Caki2 (cell line): ENCODE data around the gene UQCRC1. TPM values are rescaled to one million over a fixed set of nuclear protein-coding genes. Genes with fewer than 3 reads are reported as not detected.
A peak's percentile ranks its signal among the peaks of the same experiment; 100 is the strongest.

Experiments
- DNase-seq: peaks from one replicate; pipeline ENCODE4 v3.0.0-alpha.2; 2015; ENCODE audit warnings: low read depth
- in situ Hi-C: cut with HindIII; loops from 2 replicates; pipeline ENCODE4 v1.10.0; 2016; ENCODE audit warnings: low sequenced_read_pairs, low pct_unique_long_range_greater_than_20kb, mixed read lengths
- total RNA-seq: library from RNA; depleted of rRNA; stranded (reverse); fragments of >200 nt; shearing (Covaris generic); gene quantifications from 2 replicates; pipeline ENCODE4 v1.2.3, GENCODE V29; 2014; ENCODE audit warnings: low replicate concordance

UQCRC1 gene
- total RNA-seq, 1 experiment from 2014 or later: 416 TPM

DNA sequence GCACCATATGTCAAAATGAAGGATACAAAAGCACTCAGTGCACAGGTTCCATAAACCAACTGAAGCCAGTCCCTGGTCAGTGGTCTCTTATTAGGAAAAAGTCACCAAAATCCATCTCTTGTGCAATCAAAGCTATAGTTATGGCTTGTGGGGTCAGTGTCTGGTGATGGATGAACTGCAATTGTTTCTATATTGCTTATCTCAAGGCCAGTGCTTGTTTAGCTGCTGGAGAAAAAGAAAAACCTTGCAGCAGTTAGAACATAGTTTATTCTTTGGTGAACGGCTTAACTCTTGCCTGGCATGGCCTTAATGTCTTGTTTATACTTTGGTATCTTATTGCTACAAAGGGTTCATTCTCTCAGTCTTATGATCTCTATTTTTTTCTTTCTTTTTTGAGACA, 2.9 kb upstream of the UQCRC1 start:
- DNase-seq: no peak
- in situ Hi-C loops: no loop called here

DNA sequence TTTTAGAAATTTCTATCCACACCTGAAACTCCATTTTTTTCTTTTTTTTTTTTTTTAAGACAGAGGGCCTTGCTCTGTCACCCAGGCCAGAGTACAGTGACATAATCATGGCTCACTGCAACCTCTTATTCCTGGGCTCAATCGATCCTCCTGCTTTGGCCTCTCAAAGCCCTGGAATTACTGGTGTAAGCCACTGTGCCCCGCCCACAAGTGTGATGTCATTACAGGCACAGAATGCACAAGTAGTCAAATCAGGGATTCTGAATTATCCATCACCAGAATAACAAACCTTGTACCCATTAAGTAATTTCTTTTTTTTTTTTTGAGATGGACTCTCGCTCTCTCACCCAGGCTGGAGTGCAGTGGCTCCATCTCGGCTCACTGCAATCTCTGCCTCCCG, 1.9 kb downstream of the UQCRC1 start:
- in situ Hi-C loops: no loop called here
- DNase-seq: no peak

GRCh38 chr3:48601622-48601994, 7.8 kb downstream of the UQCRC1 start:
- in situ Hi-C loops: no loop called here
- DNase-seq: no peak

DNA sequence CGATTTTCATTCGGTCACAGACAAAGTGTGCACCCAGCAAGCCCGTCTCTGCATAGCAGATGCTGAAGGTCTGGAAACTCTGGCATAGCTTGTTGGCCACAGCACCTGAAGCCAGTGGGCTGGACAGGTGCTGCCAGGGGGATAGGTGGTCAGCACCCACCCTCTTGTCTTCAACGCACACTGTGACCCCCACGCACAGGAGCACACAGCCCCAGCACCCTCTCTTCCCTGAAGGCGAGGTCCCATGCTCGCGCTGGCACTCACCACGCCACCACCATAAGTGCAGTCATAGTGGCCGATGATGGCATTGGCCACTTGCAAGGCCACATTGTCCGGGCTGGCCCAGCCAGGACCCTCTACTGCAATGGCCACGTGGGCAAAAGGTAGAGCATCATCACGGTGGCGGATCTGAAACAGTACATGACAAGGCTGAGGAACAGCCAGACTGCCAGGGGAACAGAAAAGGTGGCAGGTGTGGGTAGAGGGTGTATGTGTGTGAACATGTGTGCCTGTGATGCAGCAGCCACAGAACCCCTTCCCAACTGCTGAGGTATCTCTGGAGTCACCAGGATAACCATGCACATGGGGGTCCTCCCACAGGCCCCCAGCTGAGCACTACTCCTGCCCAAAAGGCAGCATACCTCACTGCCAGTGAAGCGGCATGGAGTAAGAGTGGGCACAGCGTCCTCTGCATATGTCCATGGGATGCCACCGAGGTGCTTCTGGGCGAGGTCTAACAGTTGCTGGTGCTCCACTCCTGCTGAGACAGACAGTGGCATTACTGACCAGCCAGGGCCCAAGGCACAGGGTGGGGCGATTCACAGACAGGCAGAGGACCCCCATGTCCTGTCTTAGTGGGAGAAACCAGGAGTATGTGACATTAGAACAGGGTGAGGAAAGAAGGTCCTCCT, 8.5 kb downstream of the UQCRC1 start:
- in situ Hi-C loops: no loop called here

GRCh38 chr3:48599509-48600285, 9.7 kb downstream of the UQCRC1 start:
- in situ Hi-C loops: no loop called here
- no peak for DNase-seq

More for the DNA sequence above, 8.5 kb downstream of the UQCRC1 start:
- DNase-seq: no peak

DNA sequence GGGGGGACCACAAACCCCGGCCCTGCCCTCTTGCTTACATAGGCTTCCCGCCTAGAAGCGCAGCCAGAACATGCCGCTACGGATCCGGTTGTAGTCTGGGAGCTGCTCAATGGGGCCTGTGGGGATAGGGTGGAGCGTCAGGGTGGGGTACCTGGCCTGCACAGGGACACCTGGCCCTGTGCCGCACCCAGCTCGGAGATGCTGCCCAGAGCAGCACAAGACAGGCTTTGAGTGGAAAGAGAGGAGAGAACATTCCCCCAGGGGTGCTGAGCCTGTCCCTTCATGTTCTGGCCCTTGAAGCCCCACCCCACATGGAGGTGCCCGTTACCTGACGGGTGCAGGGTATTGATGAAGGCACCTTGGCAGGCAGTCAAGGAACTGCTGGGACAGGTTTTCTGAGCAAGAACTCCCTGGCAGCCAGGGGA, 10.4 kb downstream of the UQCRC1 start:
- DNase-seq: no peak

DNA sequence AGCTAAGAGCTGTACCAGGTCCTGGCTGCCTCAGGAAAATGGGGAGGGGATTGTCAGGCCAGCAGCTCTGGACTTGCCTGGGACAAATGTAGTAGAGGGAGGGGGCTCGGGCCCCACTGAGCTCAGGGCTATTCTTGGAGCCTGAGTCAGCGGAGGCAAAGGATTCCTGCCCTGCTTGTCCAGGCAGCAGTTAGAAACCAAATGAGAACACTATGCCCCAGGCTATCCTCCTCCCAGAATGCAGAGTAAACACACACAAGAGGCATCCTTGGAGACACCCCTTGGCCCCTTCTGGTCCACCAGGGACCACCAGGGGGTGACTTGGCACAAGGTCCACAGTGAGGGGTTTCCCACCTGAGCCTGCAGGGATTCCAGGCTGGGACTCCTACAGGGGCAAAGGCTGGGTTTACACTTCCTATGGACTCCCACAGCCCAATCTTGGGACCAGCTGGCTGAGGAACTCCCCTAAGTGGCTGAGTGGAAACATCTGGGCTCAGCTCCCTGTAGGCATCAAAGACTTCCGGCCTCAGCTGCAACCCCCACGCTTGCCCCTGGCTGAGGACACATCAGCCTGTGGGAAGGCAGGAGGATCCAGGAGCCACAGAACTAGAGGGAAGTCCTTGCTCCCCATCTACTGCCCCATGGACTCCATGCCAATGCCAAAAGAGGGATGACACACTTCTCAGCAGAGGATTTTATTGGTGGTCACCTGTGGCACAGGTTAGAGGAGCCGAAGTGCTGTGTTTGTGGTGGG, 10.9 kb downstream of the UQCRC1 start:
- in situ Hi-C loops: no loop called here
- peak; percentile 34 for DNase-seq

More for the DNA sequence above, 10.4 kb downstream of the UQCRC1 start:
- in situ Hi-C loops: no loop called here

- DNase-seq: no peak
- in situ Hi-C loops: no loop called here
Measured at GRCh38 chr3:48597408-48597800, 12.0 kb downstream of the UQCRC1 start.

DNA sequence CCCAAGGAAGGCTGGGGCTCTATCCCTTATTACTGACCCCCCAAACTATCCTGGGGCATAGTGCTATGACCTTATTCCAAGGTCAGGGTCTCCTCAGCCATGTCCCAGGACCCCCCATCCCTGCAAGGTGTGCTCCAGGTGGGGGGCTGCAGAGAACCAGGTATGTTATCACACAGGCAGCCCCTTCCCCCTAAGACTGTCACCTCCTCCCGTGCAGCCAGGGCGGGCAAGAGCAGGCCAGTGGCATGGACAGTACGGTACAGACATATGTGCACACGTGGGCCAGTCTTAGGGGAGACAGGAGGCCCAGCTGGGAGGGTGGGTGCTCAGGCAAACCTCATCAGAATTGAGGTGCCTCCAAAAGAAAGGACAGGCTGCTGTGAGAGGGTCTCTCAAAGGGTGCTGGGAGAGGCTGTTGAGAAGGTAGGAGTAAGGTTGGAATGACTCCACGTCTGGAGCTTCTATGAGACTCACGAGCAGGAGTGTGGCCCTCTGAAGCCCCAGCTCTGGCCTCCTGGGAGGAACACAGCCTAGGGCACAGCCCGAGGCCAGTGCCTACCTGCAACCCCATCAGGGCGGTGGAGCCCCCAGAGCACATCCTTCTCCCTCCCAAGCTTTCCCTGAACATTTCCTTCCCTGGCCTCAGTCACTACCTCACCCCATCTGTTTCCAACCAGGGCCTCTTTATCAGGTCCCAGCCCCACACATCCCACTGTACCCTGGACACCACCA, 12.6 kb downstream of the UQCRC1 start:
- no peak for DNase-seq
- in situ Hi-C loops: no loop called here

DNA sequence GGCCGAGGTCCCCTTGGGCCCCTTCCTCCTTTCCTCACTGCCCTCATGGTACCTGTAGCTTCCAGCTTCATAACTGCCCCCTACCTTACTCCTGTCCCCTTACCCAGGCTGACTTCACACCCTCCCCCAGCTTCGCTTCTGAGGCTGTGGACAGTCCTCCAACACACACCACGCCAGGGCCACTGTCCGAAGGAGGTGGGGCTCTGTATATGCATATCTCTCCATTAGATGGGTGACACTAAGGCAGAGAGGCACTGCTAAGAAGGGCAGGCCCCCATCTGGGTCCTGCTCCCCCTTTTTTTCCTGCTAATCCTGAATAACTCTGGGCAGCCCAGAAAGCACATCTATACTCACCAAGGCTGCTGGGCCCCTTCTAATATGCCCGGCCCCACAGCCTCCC, 13.3 kb downstream of the UQCRC1 start:
- in situ Hi-C loops: no loop called here
- no peak for DNase-seq

DNA sequence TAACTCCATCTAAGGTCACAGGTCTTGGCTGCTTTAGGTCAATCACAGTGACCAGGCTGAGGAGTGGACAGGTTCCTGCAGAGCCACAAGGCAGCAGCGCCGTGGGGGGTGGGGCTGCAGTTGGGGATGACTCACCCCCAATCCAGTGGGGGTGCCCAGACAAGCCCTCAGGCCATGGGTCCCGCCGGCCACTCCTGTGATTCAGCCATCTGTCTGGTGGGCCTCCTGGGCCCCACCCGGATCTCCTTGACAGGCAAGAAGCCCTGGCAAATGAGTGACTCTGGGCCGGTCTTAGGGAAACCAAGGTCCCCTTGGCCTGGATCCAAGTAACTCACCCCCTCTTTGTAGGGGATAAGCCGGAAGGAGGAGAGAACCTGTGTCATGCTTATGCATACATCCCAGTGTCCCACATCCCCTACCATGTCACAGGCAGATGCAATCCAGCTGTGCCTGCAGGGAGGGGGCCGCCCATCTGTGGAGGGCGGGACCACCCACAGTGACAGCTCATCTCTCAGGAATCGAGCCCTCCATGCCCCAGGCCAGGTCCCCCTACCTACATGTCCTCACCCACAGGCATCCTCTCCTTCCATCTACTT, 13.8 kb downstream of the UQCRC1 start:
- in situ Hi-C loops: no loop called here
- DNase-seq: peak; percentile 97

DNA sequence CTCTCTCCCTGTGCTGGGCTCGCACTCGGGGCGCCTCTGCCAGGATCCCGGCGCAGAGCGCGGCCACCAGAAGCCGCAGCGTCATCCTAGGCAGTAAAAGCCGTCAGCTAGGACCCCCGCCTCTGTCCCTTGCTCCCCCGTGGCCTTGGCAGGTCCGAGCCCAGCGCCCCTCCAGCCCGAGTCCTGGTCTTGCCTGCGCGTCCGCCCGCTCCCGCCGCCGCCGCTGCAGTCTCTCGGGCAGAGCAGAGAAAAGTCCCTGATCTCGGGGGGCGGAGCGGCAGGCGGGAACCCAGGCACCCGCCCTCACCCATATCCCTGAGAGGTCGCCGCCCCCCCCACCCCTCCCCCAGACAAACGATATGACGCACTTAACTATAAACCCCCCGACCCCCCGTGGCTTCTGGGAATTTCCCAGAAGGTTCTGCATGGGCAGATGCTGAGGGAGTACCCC, 14.3 kb downstream of the UQCRC1 start, which contains the start of gene COL7A1:
TSS of gene COL7A1 (minus strand) at position 255 of the 451 bp plus-strand sequence. CDS start at position 85, 170 bp downstream.
- no peak for DNase-seq
- in situ Hi-C loops: no loop called here

GRCh38 chr3:48594417-48595049, 14.9 kb downstream of the UQCRC1 start:
- DNase-seq: no peak
- in situ Hi-C loops: no loop called here

- DNase-seq: no peak
- in situ Hi-C loops: no loop called here
Measured at GRCh38 chr3:48593337-48593736, 16.1 kb downstream of the UQCRC1 start.

GRCh38 chr3:48592519-48593087, 16.8 kb downstream of the UQCRC1 start:
- DNase-seq: no peak
- in situ Hi-C loops: no loop called here

- in situ Hi-C loops: no loop called here
- no peak for DNase-seq
Measured at GRCh38 chr3:48591886-48592518, 17.4 kb downstream of the UQCRC1 start.
